Parathyroid adenoma (tissue), 2 donors: ENCODE measurements around the gene CD247.

Source experiments
- H2AFZ ChIP-seq: fragments of 300-600 bp; sonication (generic); one replicate; pipeline ENCODE4 v1.7.0; 2017; ENCODE audit warnings: antibody characterized with exemption, mild to moderate bottlenecking
- H3K27ac ChIP-seq: fragments of 300-600 bp; sonication (generic); one replicate; pipeline ENCODE4 v1.7.0; 2017
- H3K27me3 ChIP-seq: fragments of 300-600 bp; sonication (generic); one replicate; pipeline ENCODE4 v1.7.0; 2017; ENCODE audit warnings: low read length; ENCODE audit not compliant: control insufficient read depth, insufficient read depth
- H3K36me3 ChIP-seq: fragments of 300-600 bp; sonication (generic); one replicate; pipeline ENCODE4 v1.7.0; 2017; ENCODE audit warnings: low read length; ENCODE audit not compliant: control insufficient read depth, insufficient read depth
- H3K4me1 ChIP-seq: fragments of 300-600 bp; sonication (generic); one replicate; pipeline ENCODE4 v1.7.0; 2017; ENCODE audit warnings: control low read depth
- H3K4me2 ChIP-seq: fragments of 300-600 bp; sonication (generic); one replicate; pipeline ENCODE4 v1.7.0; 2017; ENCODE audit warnings: low read length
- H3K4me3 ChIP-seq: fragments of 300-600 bp; sonication (generic); one replicate; pipeline ENCODE4 v1.7.0; 2017; ENCODE audit warnings: low read depth, low read length
- H3K79me2 ChIP-seq: fragments of 300-600 bp; sonication (generic); one replicate; pipeline ENCODE4 v1.7.0; 2017; ENCODE audit warnings: control low read depth
- H3K9ac ChIP-seq: fragments of 300-600 bp; sonication (generic); one replicate; pipeline ENCODE4 v1.7.0; 2017; ENCODE audit warnings: mild to moderate bottlenecking
- H3K9me3 ChIP-seq: fragments of 300-600 bp; sonication (generic); one replicate; pipeline ENCODE4 v1.7.0; 2017; ENCODE audit warnings: low read length; ENCODE audit not compliant: control insufficient read depth
- TF ChIP-seq, protein P1 (sequence below): fragments of 300-600 bp; sonication (generic); IDR thresholded peaks from one replicate; pipeline ENCODE4 v1.7.0; 2017; ENCODE audit warnings: antibody characterized with exemption, mild to moderate bottlenecking
- donor health status: primary hyperparathyroidism.

The CD247 gene

DNA sequence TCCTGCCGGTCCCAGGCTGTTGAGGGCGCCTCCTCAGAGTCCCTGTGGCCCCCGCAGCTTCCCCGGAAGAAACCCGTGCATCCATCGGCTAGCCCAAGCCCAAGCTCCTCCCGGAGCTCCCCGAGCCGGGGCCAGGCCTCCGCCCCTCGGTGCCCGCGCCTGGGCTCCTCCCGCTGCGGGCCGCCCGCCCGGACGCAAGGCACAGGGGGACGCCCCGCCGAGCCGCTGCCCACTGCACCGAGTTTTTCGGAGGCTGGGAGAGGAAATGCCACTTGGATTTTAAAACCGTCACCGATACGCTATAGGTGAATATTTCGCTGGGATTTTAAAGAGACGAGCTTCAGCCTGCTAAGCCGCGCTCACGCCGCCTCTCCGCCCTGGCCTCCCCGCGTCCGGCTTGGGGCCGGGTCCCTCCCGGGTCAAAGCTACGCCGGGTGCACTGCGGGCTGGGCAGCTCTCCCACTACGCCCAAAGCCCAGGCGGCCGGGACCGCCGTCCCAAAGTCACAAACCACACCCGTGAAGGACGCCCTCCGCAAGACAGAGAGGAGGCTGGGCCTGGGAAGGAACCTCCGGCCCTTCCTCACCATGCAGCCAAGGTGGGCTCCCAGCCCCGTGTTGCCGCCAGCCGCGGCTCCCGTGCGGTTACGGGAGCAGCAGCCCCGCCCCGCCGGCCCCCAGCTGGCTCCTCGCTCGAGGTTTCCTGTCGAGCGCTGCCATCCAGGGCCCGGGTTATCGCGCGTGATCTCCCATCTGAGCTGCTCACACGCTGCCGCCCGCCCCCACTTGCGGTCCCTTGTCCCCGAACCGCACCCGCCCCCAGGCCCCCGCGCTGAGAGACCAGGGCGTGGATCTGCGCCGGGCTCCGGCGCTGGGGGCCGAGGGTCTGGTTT lies 63.2 kb downstream of the CD247 start:
- Histone ChIP-seq H3K9ac (peak overlapping the region; percentile 76), H3K36me3 (no peaks in the 10 kb centered on the region), H3K27ac (peak overlapping the region; percentile 83), H3K27me3 (no peaks in the 10 kb centered on the region), H3K4me1 (no peaks in the 10 kb centered on the region), H3K9me3 (no peaks in the 10 kb centered on the region), H3K4me3 (peak overlapping the region; percentile 84), H3K4me2 (peak overlapping the region; percentile 100), H3K79me2 (no peaks in the 10 kb centered on the region), H2AFZ (peak overlapping the region; percentile 97)
- TF ChIP-seq, protein P1, sequence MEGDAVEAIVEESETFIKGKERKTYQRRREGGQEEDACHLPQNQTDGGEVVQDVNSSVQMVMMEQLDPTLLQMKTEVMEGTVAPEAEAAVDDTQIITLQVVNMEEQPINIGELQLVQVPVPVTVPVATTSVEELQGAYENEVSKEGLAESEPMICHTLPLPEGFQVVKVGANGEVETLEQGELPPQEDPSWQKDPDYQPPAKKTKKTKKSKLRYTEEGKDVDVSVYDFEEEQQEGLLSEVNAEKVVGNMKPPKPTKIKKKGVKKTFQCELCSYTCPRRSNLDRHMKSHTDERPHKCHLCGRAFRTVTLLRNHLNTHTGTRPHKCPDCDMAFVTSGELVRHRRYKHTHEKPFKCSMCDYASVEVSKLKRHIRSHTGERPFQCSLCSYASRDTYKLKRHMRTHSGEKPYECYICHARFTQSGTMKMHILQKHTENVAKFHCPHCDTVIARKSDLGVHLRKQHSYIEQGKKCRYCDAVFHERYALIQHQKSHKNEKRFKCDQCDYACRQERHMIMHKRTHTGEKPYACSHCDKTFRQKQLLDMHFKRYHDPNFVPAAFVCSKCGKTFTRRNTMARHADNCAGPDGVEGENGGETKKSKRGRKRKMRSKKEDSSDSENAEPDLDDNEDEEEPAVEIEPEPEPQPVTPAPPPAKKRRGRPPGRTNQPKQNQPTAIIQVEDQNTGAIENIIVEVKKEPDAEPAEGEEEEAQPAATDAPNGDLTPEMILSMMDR, result no peak

DNA sequence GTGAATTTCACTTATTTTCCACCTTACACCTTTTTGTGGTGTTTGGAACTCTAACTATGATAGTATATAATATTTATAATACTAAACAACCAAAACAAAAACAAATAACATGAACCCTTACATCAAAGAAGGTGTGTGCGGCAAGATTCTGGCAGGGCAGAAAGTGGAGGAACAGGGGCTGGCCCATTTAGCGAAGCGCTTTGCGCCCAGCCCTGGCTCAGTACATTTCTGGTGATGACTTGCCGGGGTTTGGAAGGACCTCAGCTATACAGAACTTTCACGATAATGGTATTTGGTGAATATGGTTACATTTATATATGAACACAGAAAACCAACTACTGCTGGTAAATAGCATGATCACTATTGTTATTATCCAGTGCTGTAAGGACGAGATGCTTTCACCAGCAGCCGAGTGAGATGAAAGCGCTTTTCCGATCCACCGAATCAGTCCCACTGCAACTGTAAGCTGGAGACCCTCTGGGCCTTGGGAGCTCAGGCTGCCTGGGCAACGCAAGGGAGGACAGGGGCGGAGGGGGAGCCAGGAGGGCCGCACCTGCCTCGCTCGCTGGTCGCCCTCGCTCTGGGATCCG lies 63.9 kb downstream of the CD247 start:
- no peak overlapping the region for H3K9ac ChIP-seq
- H3K4me1 ChIP-seq, result no peaks in the 10 kb centered on the region
- TF ChIP-seq, protein P1, result no peak
- H3K36me3 ChIP-seq, result no peaks in the 10 kb centered on the region
- peak overlapping the region; percentile 97 for H2AFZ ChIP-seq
- H3K27me3 ChIP-seq, result no peaks in the 10 kb centered on the region
- H3K4me2 ChIP-seq, result peak overlapping the region; percentile 100
- no peaks in the 10 kb centered on the region for H3K79me2 ChIP-seq
- H3K27ac ChIP-seq, result peak overlapping the region; percentile 83
- no peaks in the 10 kb centered on the region for H3K9me3 ChIP-seq
- peak overlapping the region; percentile 84 for H3K4me3 ChIP-seq

DNA sequence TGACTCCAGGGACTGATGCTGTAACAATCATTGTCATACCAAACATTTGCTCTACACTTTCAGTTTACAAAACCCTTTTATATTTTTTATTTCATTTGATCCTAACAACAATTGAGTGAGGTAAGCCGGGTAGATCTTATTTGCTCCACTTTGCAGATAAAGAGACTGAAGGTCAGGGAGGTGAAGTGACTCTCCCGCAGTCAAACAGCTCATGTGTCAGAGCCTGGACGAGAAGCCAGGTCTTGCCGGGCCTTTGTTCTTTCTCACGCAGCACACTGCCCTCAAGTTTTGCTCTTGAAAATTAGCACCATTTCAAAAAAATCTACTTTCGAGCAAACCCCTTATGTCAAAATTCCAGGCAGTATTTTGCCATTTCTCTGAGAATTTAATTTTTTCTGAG lies 65.2 kb downstream of the CD247 start:
- H3K9me3 ChIP-seq, result no peaks in the 10 kb centered on the region
- H3K36me3 ChIP-seq, result no peaks in the 10 kb centered on the region
- no peak overlapping the region for H3K4me3 ChIP-seq
- H2AFZ ChIP-seq, result peak overlapping the region; percentile 33
- H3K4me2 ChIP-seq, result no peak overlapping the region
- no peaks in the 10 kb centered on the region for H3K27me3 ChIP-seq
- H3K4me1 ChIP-seq, result no peaks in the 10 kb centered on the region
- H3K9ac ChIP-seq, result no peak overlapping the region
- no peaks in the 10 kb centered on the region for H3K79me2 ChIP-seq
- TF ChIP-seq, protein P1, result no peak
- H3K27ac ChIP-seq, result no peak overlapping the region

GRCh38 chr1:167452483-167452882 lies 65.8 kb downstream of the CD247 start:
- H3K4me2 ChIP-seq, result no peak overlapping the region
- H2AFZ ChIP-seq, result no peak overlapping the region
- H3K4me1 ChIP-seq, result no peaks in the 10 kb centered on the region
- TF ChIP-seq, protein P1, result no peak
- no peaks in the 10 kb centered on the region for H3K27me3 ChIP-seq
- H3K9me3 ChIP-seq, result no peaks in the 10 kb centered on the region
- no peak overlapping the region for H3K9ac ChIP-seq
- H3K27ac ChIP-seq, result no peak overlapping the region
- H3K79me2 ChIP-seq, result no peaks in the 10 kb centered on the region
- no peak overlapping the region for H3K4me3 ChIP-seq
- no peaks in the 10 kb centered on the region for H3K36me3 ChIP-seq
